Osteoblast (primary cell): ENCODE measurements around the gene LRRC66. TPM values are rescaled to one million over a fixed set of nuclear protein-coding genes. Genes with fewer than 3 reads are reported as not detected.

Experiments used
- DNase-seq: peaks from one replicate; pipeline ENCODE4 v3.0.0; 2011; ENCODE audit warnings: low spot score, mixed read lengths; ENCODE audit not compliant: insufficient read length; ENCODE audit errors: missing footprints
- H2AFZ ChIP-seq: 2 replicates; pipeline ENCODE4 v1.6.0; 2011; ENCODE audit warnings: mild to moderate bottlenecking, low read length
- H3K27ac ChIP-seq: 2 replicates; pipeline ENCODE4 v1.5.1; 2011; ENCODE audit warnings: mild to moderate bottlenecking, low read depth, low read length, moderate library complexity
- H3K27me3 ChIP-seq: 2 replicates; pipeline ENCODE4 v1.6.0; 2012; ENCODE audit warnings: mild to moderate bottlenecking, control low read depth, inconsistent platforms, low read length, moderate library complexity; ENCODE audit not compliant: insufficient read depth
- H3K36me3 ChIP-seq: 2 replicates; pipeline ENCODE4 v1.5.1; 2011; ENCODE audit warnings: mild to moderate bottlenecking, low read length, control low read depth, moderate library complexity; ENCODE audit not compliant: insufficient read depth
- H3K4me1 ChIP-seq: 2 replicates; pipeline ENCODE4 v1.5.1; 2011; ENCODE audit warnings: mild to moderate bottlenecking, low read length, control low read depth, moderate library complexity; ENCODE audit not compliant: insufficient read depth
- H3K4me2 ChIP-seq: 2 replicates; pipeline ENCODE4 v1.6.0; 2011; ENCODE audit warnings: mild to moderate bottlenecking, low read length; ENCODE audit not compliant: insufficient read depth
- H3K4me3 ChIP-seq: fragments of 200-600 bp; sonication (generic); 3 replicates; pipeline ENCODE4 v1.5.1; 2012; ENCODE audit warnings: mild to moderate bottlenecking, low read length, inconsistent platforms; ENCODE audit not compliant: insufficient read depth
- H3K79me2 ChIP-seq: 2 replicates; pipeline ENCODE4 v1.6.0; 2012; ENCODE audit warnings: mild to moderate bottlenecking, low read length, control low read depth, inconsistent platforms; ENCODE audit not compliant: insufficient read depth
- H3K9me3 ChIP-seq: 2 replicates; pipeline ENCODE4 v1.5.1; 2011; ENCODE audit warnings: low read depth, low read length, control low read depth
- H4K20me1 ChIP-seq: 2 replicates; pipeline ENCODE4 v1.6.0; 2012; ENCODE audit warnings: mild to moderate bottlenecking, low read length, control low read depth; ENCODE audit not compliant: insufficient read depth
- total RNA-seq: library from RNA; depleted of rRNA; stranded (reverse); fragments of >200 nt; gene quantifications from 2 replicates; pipeline ENCODE4 v1.2.3, GENCODE V29; 2012
- TF ChIP-seq, protein P1 (sequence below): IDR thresholded peaks from 2 replicates; pipeline ENCODE4 v1.5.1; 2011; ENCODE audit warnings: mild to moderate bottlenecking, low read depth, low read length, moderate library complexity; ENCODE audit errors: extremely low read depth

Gene LRRC66
- total RNA-seq, 1 donor: 0.36 TPM

DNA sequence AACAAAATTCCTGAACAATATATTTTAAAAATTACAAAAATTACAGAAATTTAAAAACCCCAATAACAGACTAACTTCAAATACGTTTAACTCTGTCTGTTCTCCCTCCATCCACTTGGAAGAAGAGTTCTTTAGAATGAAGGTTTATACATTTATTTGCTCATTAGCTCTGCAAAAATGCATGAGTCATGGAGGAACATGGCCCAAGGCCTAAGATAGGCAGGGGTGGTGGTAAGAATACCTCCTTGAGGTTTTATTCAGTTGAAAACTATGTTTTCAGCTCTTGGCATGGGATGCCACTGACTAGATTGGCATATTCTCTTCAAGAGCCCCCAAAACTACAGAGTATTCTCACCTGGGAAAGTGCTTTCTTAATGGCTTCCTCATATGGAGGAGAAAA is 8.8 kb upstream of the LRRC66 start:
- Histone ChIP-seq H4K20me1 (peaks cover 4% of the 10 kb centered on the region), H3K4me2 (no peak overlapping the region), H3K79me2 (peaks cover 26% of the 10 kb centered on the region), H3K9me3 (no peaks in the 10 kb centered on the region), H3K4me3 (no peak overlapping the region), H3K4me1 (peaks cover 7% of the 10 kb centered on the region), H3K36me3 (peaks cover 40% of the 10 kb centered on the region), H3K27ac (no peak overlapping the region), H2AFZ (no peak overlapping the region), H3K27me3 (no peaks in the 10 kb centered on the region)
- DNase-seq: no peak
- TF ChIP-seq, protein P1, sequence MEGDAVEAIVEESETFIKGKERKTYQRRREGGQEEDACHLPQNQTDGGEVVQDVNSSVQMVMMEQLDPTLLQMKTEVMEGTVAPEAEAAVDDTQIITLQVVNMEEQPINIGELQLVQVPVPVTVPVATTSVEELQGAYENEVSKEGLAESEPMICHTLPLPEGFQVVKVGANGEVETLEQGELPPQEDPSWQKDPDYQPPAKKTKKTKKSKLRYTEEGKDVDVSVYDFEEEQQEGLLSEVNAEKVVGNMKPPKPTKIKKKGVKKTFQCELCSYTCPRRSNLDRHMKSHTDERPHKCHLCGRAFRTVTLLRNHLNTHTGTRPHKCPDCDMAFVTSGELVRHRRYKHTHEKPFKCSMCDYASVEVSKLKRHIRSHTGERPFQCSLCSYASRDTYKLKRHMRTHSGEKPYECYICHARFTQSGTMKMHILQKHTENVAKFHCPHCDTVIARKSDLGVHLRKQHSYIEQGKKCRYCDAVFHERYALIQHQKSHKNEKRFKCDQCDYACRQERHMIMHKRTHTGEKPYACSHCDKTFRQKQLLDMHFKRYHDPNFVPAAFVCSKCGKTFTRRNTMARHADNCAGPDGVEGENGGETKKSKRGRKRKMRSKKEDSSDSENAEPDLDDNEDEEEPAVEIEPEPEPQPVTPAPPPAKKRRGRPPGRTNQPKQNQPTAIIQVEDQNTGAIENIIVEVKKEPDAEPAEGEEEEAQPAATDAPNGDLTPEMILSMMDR: no peak

DNA sequence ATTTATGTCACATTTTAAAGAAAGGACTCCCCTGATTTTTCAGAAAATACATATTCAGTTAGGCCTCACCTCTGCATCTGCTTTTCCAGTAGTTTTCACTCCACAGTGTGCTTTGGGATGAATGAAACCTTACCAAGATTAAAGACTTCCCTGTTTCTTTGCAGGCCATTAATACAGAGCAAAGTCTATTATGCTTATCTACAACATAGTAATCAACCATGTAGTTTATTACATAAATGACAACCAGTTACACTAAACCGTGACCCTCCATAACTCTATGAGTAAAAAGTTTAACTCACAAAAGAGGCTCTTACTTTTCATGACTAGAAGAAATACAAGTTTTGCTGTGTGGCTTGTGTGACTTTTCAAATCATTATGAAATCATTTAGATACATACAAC is 2.3 kb downstream of the LRRC66 start:
- Histone ChIP-seq H3K27me3 (no peaks in the 10 kb centered on the region), H3K79me2 (no peaks in the 10 kb centered on the region), H2AFZ (no peak overlapping the region), H3K4me1 (peaks cover 8% of the 10 kb centered on the region), H3K27ac (no peak overlapping the region), H3K9me3 (no peaks in the 10 kb centered on the region), H4K20me1 (no peaks in the 10 kb centered on the region), H3K36me3 (peaks cover 6% of the 10 kb centered on the region), H3K4me3 (no peak overlapping the region), H3K4me2 (no peak overlapping the region)
- DNase-seq: no peak
- TF ChIP-seq, protein P1: no peak

DNA sequence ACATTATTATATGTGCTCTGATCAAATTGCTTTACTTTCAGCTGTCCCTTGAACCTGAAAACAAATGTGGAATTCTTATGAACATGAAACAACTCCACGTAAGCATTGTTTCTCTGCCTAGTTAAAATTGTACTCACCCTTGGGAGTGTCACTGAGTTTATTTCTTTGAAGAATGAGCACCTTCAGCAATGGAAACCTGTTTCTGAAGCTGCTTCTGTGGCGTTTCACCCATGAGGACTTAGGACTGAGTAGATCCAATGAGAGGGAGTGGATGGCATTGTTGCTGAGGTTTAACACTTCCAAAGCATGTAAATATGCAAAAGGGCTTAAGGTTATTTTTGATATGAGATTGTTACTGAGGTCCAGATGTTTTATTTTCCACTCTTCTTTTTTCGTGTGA is 3.2 kb downstream of the LRRC66 start:
- no peak overlapping the region for H2AFZ ChIP-seq
- TF ChIP-seq, protein P1: no peak
- no peaks in the 10 kb centered on the region for H3K79me2 ChIP-seq
- peaks cover 8% of the 10 kb centered on the region for H3K4me1 ChIP-seq
- DNase-seq: no peak
- no peaks in the 10 kb centered on the region for H3K27me3 ChIP-seq
- H3K36me3 ChIP-seq: no peaks in the 10 kb centered on the region
- no peak overlapping the region for H3K4me3 ChIP-seq
- no peaks in the 10 kb centered on the region for H4K20me1 ChIP-seq
- no peak overlapping the region for H3K4me2 ChIP-seq
- no peaks in the 10 kb centered on the region for H3K9me3 ChIP-seq
- no peak overlapping the region for H3K27ac ChIP-seq

DNA sequence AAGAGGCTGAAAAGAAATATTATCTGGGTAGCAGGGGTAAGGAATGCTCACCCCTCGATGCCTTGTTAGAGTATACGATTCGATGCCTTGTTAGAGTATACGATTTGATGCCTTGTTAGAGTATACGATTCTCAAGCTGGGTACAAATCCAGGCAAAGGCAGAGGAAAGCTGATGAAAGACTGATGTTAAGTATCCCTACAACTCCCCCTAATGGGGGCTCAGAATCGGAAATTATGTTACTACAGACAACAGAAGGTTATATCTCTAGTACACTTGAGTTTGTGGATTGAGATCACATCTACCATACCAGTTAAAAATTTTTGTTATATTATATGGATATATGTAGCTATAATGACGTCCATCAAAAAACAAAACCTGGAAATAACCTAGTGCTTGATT is 4.8 kb downstream of the LRRC66 start:
- no peaks in the 10 kb centered on the region for H3K36me3 ChIP-seq
- peaks cover 7% of the 10 kb centered on the region for H3K4me1 ChIP-seq
- H3K79me2 ChIP-seq: no peaks in the 10 kb centered on the region
- TF ChIP-seq, protein P1: peak; percentile 48
- H4K20me1 ChIP-seq: no peaks in the 10 kb centered on the region
- H3K27ac ChIP-seq: no peak overlapping the region
- no peak overlapping the region for H3K4me3 ChIP-seq
- peak overlapping the region; percentile 48 for H3K4me2 ChIP-seq
- H2AFZ ChIP-seq: peak overlapping the region; percentile 78
- no peaks in the 10 kb centered on the region for H3K9me3 ChIP-seq
- H3K27me3 ChIP-seq: no peaks in the 10 kb centered on the region
- no peak for DNase-seq
